ENCODE measurements around the gene RASAL2.

RASAL2 gene

GRCh38 chr1:178477373-178477772 lies 383.5 kb downstream of the RASAL2 start:
- DNase-seq (ENCODE audit: low read depth, low spot score): no peak

GRCh38 chr1:178477841-178478240 lies 383.9 kb downstream of the RASAL2 start:
- TF ChIP-seq EZH2 (IDR thresholded peaks at IDR 0.05) (no peak), FOXP2 (optimal IDR thresholded peaks at IDR 0.05; ENCODE audit: control extremely low read depth, extremely low read length, insufficient read depth) (no peak), POLR2AphosphoS5 (IDR thresholded peaks at IDR 0.05; ENCODE audit: borderline replicate concordance, low read depth, low read length) (no peak)
- Histone ChIP-seq H3K27ac (no peak overlapping the region), H3K9me3 (ENCODE audit: low read depth, low read length) (no peaks in the 10 kb centered on the region), H3K4me3 (no peak overlapping the region), H3K36me3 (ENCODE audit: insufficient read depth, low read length) (no peaks in the 10 kb centered on the region), H3K9ac (ENCODE audit: insufficient read length) (no peak overlapping the region)
- DNase-seq (ENCODE audit: low read depth, low spot score): no peak

More at GRCh38 chr1:178477373-178477772, 383.5 kb downstream of the RASAL2 start:
- TF ChIP-seq FOXP2 (optimal IDR thresholded peaks at IDR 0.05; ENCODE audit: control extremely low read depth, extremely low read length, insufficient read depth) (no peak), POLR2AphosphoS5 (IDR thresholded peaks at IDR 0.05; ENCODE audit: borderline replicate concordance, low read depth, low read length) (no peak), EZH2 (IDR thresholded peaks at IDR 0.05) (no peak)
- Histone ChIP-seq H3K9ac (ENCODE audit: insufficient read length) (no peak overlapping the region), H3K27ac (no peak overlapping the region), H3K36me3 (ENCODE audit: insufficient read depth, low read length) (no peaks in the 10 kb centered on the region), H3K4me3 (no peak overlapping the region), H3K9me3 (ENCODE audit: low read depth, low read length) (no peaks in the 10 kb centered on the region)

- no peak for TF ChIP-seq POLR2AphosphoS5 (IDR thresholded peaks at IDR 0.05; ENCODE audit: borderline replicate concordance, low read depth, low read length)
- TF ChIP-seq EZH2 (IDR thresholded peaks at IDR 0.05): no peak
- no peak for TF ChIP-seq FOXP2 (optimal IDR thresholded peaks at IDR 0.05; ENCODE audit: control extremely low read depth, extremely low read length, insufficient read depth)
- no peak overlapping the region for H3K27ac ChIP-seq
- no peak for DNase-seq (ENCODE audit: low read depth, low spot score)
Observed at GRCh38 chr1:178483251-178483957, 389.5 kb downstream of the RASAL2 start.

GRCh38 chr1:178484698-178485225 lies 390.9 kb downstream of the RASAL2 start:
- Histone ChIP-seq H3K9ac (ENCODE audit: insufficient read length) (no peak overlapping the region), H3K27ac (no peak overlapping the region), H3K4me3 (no peak overlapping the region), H3K36me3 (ENCODE audit: insufficient read depth, low read length) (no peaks in the 10 kb centered on the region), H3K9me3 (ENCODE audit: low read depth, low read length) (no peaks in the 10 kb centered on the region)
- TF ChIP-seq EZH2 (IDR thresholded peaks at IDR 0.05) (no peak), POLR2AphosphoS5 (IDR thresholded peaks at IDR 0.05; ENCODE audit: borderline replicate concordance, low read depth, low read length) (no peak), FOXP2 (optimal IDR thresholded peaks at IDR 0.05; ENCODE audit: control extremely low read depth, extremely low read length, insufficient read depth) (no peak)
- DNase-seq (ENCODE audit: low read depth, low spot score): no peak

More at GRCh38 chr1:178483251-178483957, 389.5 kb downstream of the RASAL2 start:
- Histone ChIP-seq H3K4me3 (no peak overlapping the region), H3K36me3 (ENCODE audit: insufficient read depth, low read length) (no peaks in the 10 kb centered on the region), H3K9ac (ENCODE audit: insufficient read length) (no peak overlapping the region), H3K9me3 (ENCODE audit: low read depth, low read length) (no peaks in the 10 kb centered on the region)

- TF ChIP-seq POLR2AphosphoS5 (IDR thresholded peaks at IDR 0.05; ENCODE audit: borderline replicate concordance, low read depth, low read length) (no peak), FOXP2 (optimal IDR thresholded peaks at IDR 0.05; ENCODE audit: control extremely low read depth, extremely low read length, insufficient read depth) (no peak)
- H3K9me3 ChIP-seq (ENCODE audit: low read depth, low read length): no peaks in the 10 kb centered on the region
- no peaks in the 10 kb centered on the region for H3K36me3 ChIP-seq (ENCODE audit: insufficient read depth, low read length)
- H3K9ac ChIP-seq (ENCODE audit: insufficient read length): no peak overlapping the region
- no peak overlapping the region for H3K4me3 ChIP-seq
- no peak for DNase-seq (ENCODE audit: low read depth, low spot score)
- no peak overlapping the region for H3K27ac ChIP-seq
Observed at GRCh38 chr1:178485541-178485981, 391.7 kb downstream of the RASAL2 start.

- TF ChIP-seq FOXP2 (optimal IDR thresholded peaks at IDR 0.05; ENCODE audit: control extremely low read depth, extremely low read length, insufficient read depth): no peak
- no peak for TF ChIP-seq EZH2 (IDR thresholded peaks at IDR 0.05)
- TF ChIP-seq POLR2AphosphoS5 (IDR thresholded peaks at IDR 0.05; ENCODE audit: borderline replicate concordance, low read depth, low read length): no peak
- Histone ChIP-seq H3K27ac (no peak overlapping the region), H3K4me3 (no peak overlapping the region), H3K36me3 (ENCODE audit: insufficient read depth, low read length) (no peaks in the 10 kb centered on the region), H3K9ac (ENCODE audit: insufficient read length) (no peak overlapping the region), H3K9me3 (ENCODE audit: low read depth, low read length) (no peaks in the 10 kb centered on the region)
- no peak for DNase-seq (ENCODE audit: low read depth, low spot score)
Observed at GRCh38 chr1:178486100-178487069, 392.5 kb downstream of the RASAL2 start.

GRCh38 chr1:178487070-178487615 lies 393.2 kb downstream of the RASAL2 start:
- no peak for TF ChIP-seq POLR2AphosphoS5 (IDR thresholded peaks at IDR 0.05; ENCODE audit: borderline replicate concordance, low read depth, low read length)
- TF ChIP-seq EZH2 (IDR thresholded peaks at IDR 0.05): no peak
- TF ChIP-seq FOXP2 (optimal IDR thresholded peaks at IDR 0.05; ENCODE audit: control extremely low read depth, extremely low read length, insufficient read depth): no peak
- Histone ChIP-seq H3K9me3 (ENCODE audit: low read depth, low read length) (no peaks in the 10 kb centered on the region), H3K9ac (ENCODE audit: insufficient read length) (no peak overlapping the region), H3K27ac (no peak overlapping the region), H3K36me3 (ENCODE audit: insufficient read depth, low read length) (no peaks in the 10 kb centered on the region), H3K4me3 (no peak overlapping the region)
- no peak for DNase-seq (ENCODE audit: low read depth, low spot score)

GRCh38 chr1:178488393-178488792 lies 394.5 kb downstream of the RASAL2 start:
- TF ChIP-seq POLR2AphosphoS5 (IDR thresholded peaks at IDR 0.05; ENCODE audit: borderline replicate concordance, low read depth, low read length) (no peak), FOXP2 (optimal IDR thresholded peaks at IDR 0.05; ENCODE audit: control extremely low read depth, extremely low read length, insufficient read depth) (no peak), EZH2 (IDR thresholded peaks at IDR 0.05) (no peak)
- Histone ChIP-seq H3K27ac (no peak overlapping the region), H3K4me3 (no peak overlapping the region), H3K36me3 (ENCODE audit: insufficient read depth, low read length) (no peaks in the 10 kb centered on the region), H3K9me3 (ENCODE audit: low read depth, low read length) (no peaks in the 10 kb centered on the region), H3K9ac (ENCODE audit: insufficient read length) (no peak overlapping the region)
- DNase-seq (ENCODE audit: low read depth, low spot score): no peak
